Uterus (tissue), 4 donors: Measurements from ENCODE around the gene ZNF594. TPM values are rescaled to one million over a fixed set of nuclear protein-coding genes. Genes with fewer than 3 reads are reported as not detected.
"Not testable (repeated sequence)": the region's sequence is repeated elsewhere in the genome, so short reads cannot be mapped to it uniquely, and the experiment has no call there.

Source experiments
- DNase-seq, 2 donors: peaks; one replicate each; pipeline ENCODE4 v3.0.0-alpha.2; 2019 to 2020
- H3K27ac ChIP-seq, 2 donors: fragments of 200-600 bp; sonication (generic); 1 replicate in 1 of 2; 2 replicates in 1 of 2; pipeline ENCODE4 v1.5.1; 2016 to 2018
- H3K27me3 ChIP-seq, 2 donors: fragments of 200-600 bp; sonication (generic); one replicate each; pipeline ENCODE4 v1.5.1; 2018 to 2019; ENCODE audit warnings: control low read depth in 1 of 2
- H3K36me3 ChIP-seq, 2 donors: fragments of 200-600 bp; sonication (generic); one replicate each; pipeline ENCODE4 v1.5.1; 2019; ENCODE audit warnings: control low read depth in 1 of 2
- H3K4me1 ChIP-seq, 2 donors: fragments of 200-600 bp; sonication (generic); one replicate each; pipeline ENCODE4 v1.5.1; 2018 to 2019; ENCODE audit warnings: control low read depth in 1 of 2
- H3K4me3 ChIP-seq, 2 donors: fragments of 200-600 bp; sonication (generic); 1 replicate in 1 of 2; 2 replicates in 1 of 2; pipeline ENCODE4 v1.5.1; 2018 to 2019; ENCODE audit warnings: mild to moderate bottlenecking in 1 of 2
- H3K9me3 ChIP-seq, 2 donors: fragments of 200-600 bp; sonication (generic); one replicate each; pipeline ENCODE4 v1.5.1; 2019; ENCODE audit warnings: control low read depth in 1 of 2
- CTCF ChIP-seq, 4 experiments: fragments of 200-600 bp in 2 of 4; fragments of 450-650 bp in 2 of 4; sonication (generic) in 2 of 4; IDR thresholded peaks; one replicate each; pipeline ENCODE4 v1.5.1; 2016 to 2019; ENCODE audit warnings: antibody characterized with exemption in 4 of 4, mild to moderate bottlenecking in 2 of 4, moderate library complexity in 1 of 4
- POLR2A ChIP-seq, 2 donors: fragments of 450-650 bp; IDR thresholded peaks; one replicate each; pipeline ENCODE4 v1.6.1; 2016; ENCODE audit warnings: antibody characterized with exemption in 2 of 2, mild to moderate bottlenecking in 1 of 2, moderate library complexity in 1 of 2
- intact Hi-C: fragments of 100-400 bp; cut with DNase I; formaldehyde crosslinking; loops from one replicate; pipeline ENCODE4 v1.15.1; 2023; ENCODE audit warnings: low total_unique reads
- total RNA-seq, 4 donors: library from RNA; depleted of rRNA in 3 of 4; stranded (reverse); fragments of >200 nt in 3 of 4; gene quantifications; one replicate each; pipeline versions ENCODE4 v1.1.0 to v1.2.4, GENCODE V29; 2014 to 2023
- donor health status: DM: yes; HTN: yes; CAD: no.

Gene ZNF594
- total RNA-seq, 4 donors from 2014 or later, result 7.9 to 43.3 (median 14.3) TPM

- Histone ChIP-seq H3K9me3 (no peaks in the 10 kb centered on the region), H3K4me3 (no peak overlapping the region), H3K36me3 (no peaks in the 10 kb centered on the region), H3K27ac (no peak overlapping the region), H3K4me1 (no peaks in the 10 kb centered on the region), H3K27me3 (no peaks in the 10 kb centered on the region)
- TF ChIP-seq CTCF (IDR thresholded peaks at IDR 0.05), result no peak
- DNase-seq, result no peak
- intact Hi-C loops, result no loop called here
Observed at GRCh38 chr17:5135726-5136579, 55.7 kb downstream of the ZNF594 start.

- DNase-seq, H3K4me3 ChIP-seq, H3K9me3 ChIP-seq, H3K4me1 ChIP-seq, intact Hi-C loops, H3K36me3 ChIP-seq, H3K27me3 ChIP-seq, H3K27ac ChIP-seq: not testable (repeated sequence)
Observed at GRCh38 chr17:5135131-5135712, 56.4 kb downstream of the ZNF594 start.

GRCh38 chr17:5134571-5134970 is 57.1 kb downstream of the ZNF594 start:
- H3K36me3 ChIP-seq, H3K9me3 ChIP-seq, H3K4me3 ChIP-seq, H3K4me1 ChIP-seq, H3K27ac ChIP-seq, H3K27me3 ChIP-seq, DNase-seq, intact Hi-C loops: not testable (repeated sequence)

- DNase-seq, H3K27me3 ChIP-seq, intact Hi-C loops, H3K36me3 ChIP-seq, H3K4me1 ChIP-seq, H3K9me3 ChIP-seq, H3K4me3 ChIP-seq, H3K27ac ChIP-seq: not testable (repeated sequence)
Observed at GRCh38 chr17:5133961-5134360, 57.7 kb downstream of the ZNF594 start.

- TF ChIP-seq POLR2A (IDR thresholded peaks at IDR 0.05), result no peak
- no peak for TF ChIP-seq CTCF (IDR thresholded peaks at IDR 0.05)
- Histone ChIP-seq H3K4me3 (no peak overlapping the region), H3K27me3 (no peaks in the 10 kb centered on the region), H3K27ac (no peak overlapping the region), H3K36me3 (no peaks in the 10 kb centered on the region), H3K4me1 (no peaks in the 10 kb centered on the region), H3K9me3 (no peaks in the 10 kb centered on the region)
- intact Hi-C loops, result no loop called here
- DNase-seq, result no peak
Observed at GRCh38 chr17:5133311-5133710, 58.4 kb downstream of the ZNF594 start.

- H3K27me3 ChIP-seq, result not testable (repeated sequence)
Observed at GRCh38 chr17:5132503-5133225, 59.0 kb downstream of the ZNF594 start.

GRCh38 chr17:5131799-5132502 is 59.7 kb downstream of the ZNF594 start:
- H3K27ac ChIP-seq, H3K36me3 ChIP-seq, intact Hi-C loops, H3K27me3 ChIP-seq, DNase-seq, H3K4me1 ChIP-seq, H3K4me3 ChIP-seq, H3K9me3 ChIP-seq: not testable (repeated sequence)

More at GRCh38 chr17:5132503-5133225, 59.0 kb downstream of the ZNF594 start:
- H3K4me3 ChIP-seq, H3K36me3 ChIP-seq, intact Hi-C loops, H3K9me3 ChIP-seq, H3K27ac ChIP-seq, DNase-seq, H3K4me1 ChIP-seq: not testable (repeated sequence)
